ENCODE results near the gene GLB1L3. TPM values are rescaled to one million over a fixed set of nuclear protein-coding genes. Genes with fewer than 3 reads are reported as not detected.

GLB1L3 gene
- total and polyA plus RNA-seq, 2 donors (not counting 3 experiments of a cell fraction or from before 2014, with no cell fraction given), result not detected

DNA sequence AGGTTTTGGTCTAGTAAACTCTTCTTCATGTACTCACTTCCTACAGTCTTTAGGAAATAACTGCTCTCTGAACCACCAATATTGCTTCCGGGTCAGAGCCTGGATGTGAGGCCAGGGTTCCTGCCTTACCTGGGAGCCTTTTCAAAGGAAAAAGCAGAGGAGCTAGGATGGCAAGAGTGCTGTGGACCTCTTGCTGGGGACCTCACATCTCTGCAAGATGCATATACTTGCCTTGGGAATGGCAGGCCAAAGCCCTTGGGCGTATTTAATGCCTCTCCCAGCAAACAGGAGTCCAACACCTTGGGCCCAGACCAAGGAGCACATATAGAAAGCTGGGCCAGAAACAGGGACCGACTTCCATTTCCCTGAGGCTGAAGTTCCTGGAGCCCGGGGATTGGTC is 60.9 kb downstream of the GLB1L3 start:
- H3K4me1 ChIP-seq (ENCODE audit: control insufficient read depth, extremely low read depth, insufficient read depth, low read length), result peaks cover 2% of the 10 kb centered on the region
- no peaks in the 10 kb centered on the region for H4K20me1 ChIP-seq (replicated peaks; ENCODE audit: control insufficient read depth, extremely low read depth, insufficient read depth, low read length)
- no peaks in the 10 kb centered on the region for H3K9me3 ChIP-seq (replicated peaks; ENCODE audit: control insufficient read depth, insufficient read depth, low read length)
- no peak overlapping the region for H2AFZ ChIP-seq (ENCODE audit: low read depth, low read length)
- intact Hi-C loops (cut with micrococcal nuclease) (loop anchor here (10.0 kb wide), 1 partner anchor 302 kb away; no protein-coding TSS in a partner anchor), dilution Hi-C loops (cut with MboI; ENCODE audit: extremely low pct_ligation_motif_present, low sequenced_read_pairs) (no loop called here)
- ChIA-PET POLR2A (no interaction called here), CTCF (no interaction called here)
- H3K79me2 ChIP-seq (ENCODE audit: control insufficient read depth, insufficient read depth, low read length), result no peaks in the 10 kb centered on the region
- no peak overlapping the region for H3K27ac ChIP-seq (ENCODE audit: insufficient read depth, low read depth, low read length)
- TF ChIP-seq MYC (IDR thresholded peaks at IDR 0.05; ENCODE audit: low read depth, low read length) (no peak), FOS (IDR thresholded peaks at IDR 0.05; ENCODE audit: borderline replicate concordance, insufficient read depth, low read length) (no peak), POLR2A (IDR thresholded peaks at IDR 0.05; ENCODE audit: low read depth, low read length) (no peak), JUN (IDR thresholded peaks at IDR 0.05; ENCODE audit: borderline replicate concordance, insufficient read depth, insufficient read length, low read depth) (no peak), POLR2AphosphoS5 (IDR thresholded peaks at IDR 0.05; ENCODE audit: insufficient read depth, low read depth, low read length) (no peak), EZH2 (IDR thresholded peaks at IDR 0.05; ENCODE audit: borderline replicate concordance, low read depth, low read length, severe bottlenecking) (no peak), GATA2 (IDR thresholded peaks at IDR 0.05; ENCODE audit: insufficient read depth, insufficient read length, low read depth, low read length) (no peak)
- TF ChIP-seq, protein P1, sequence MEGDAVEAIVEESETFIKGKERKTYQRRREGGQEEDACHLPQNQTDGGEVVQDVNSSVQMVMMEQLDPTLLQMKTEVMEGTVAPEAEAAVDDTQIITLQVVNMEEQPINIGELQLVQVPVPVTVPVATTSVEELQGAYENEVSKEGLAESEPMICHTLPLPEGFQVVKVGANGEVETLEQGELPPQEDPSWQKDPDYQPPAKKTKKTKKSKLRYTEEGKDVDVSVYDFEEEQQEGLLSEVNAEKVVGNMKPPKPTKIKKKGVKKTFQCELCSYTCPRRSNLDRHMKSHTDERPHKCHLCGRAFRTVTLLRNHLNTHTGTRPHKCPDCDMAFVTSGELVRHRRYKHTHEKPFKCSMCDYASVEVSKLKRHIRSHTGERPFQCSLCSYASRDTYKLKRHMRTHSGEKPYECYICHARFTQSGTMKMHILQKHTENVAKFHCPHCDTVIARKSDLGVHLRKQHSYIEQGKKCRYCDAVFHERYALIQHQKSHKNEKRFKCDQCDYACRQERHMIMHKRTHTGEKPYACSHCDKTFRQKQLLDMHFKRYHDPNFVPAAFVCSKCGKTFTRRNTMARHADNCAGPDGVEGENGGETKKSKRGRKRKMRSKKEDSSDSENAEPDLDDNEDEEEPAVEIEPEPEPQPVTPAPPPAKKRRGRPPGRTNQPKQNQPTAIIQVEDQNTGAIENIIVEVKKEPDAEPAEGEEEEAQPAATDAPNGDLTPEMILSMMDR (IDR thresholded peaks at IDR 0.05; ENCODE audit: extremely low read depth in 1 of 2, insufficient read depth in 1 of 2, low read depth in 1 of 2, low read length in 2 of 2), result no peak
- TF ChIP-seq, protein P2, sequence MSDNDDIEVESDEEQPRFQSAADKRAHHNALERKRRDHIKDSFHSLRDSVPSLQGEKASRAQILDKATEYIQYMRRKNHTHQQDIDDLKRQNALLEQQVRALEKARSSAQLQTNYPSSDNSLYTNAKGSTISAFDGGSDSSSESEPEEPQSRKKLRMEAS (IDR thresholded peaks at IDR 0.05; ENCODE audit: insufficient read depth, insufficient read length), result no peak
- peaks cover 6 to 8% of the 10 kb centered on the region in 2 experiments for H3K27me3 ChIP-seq (ENCODE audit: control insufficient read depth in 2 of 2, insufficient read depth in 2 of 2, low read length in 2 of 2)
- BruUV-seq (replicated peaks), result no TSS peak
- no peaks in the 10 kb centered on the region for H3K9me1 ChIP-seq (replicated peaks; ENCODE audit: control insufficient read depth, extremely low read depth, insufficient read depth, low read length)
- no peak overlapping the region for H3K9ac ChIP-seq (replicated peaks; ENCODE audit: extremely low read depth, insufficient read depth, low read length)
- no peak for FAIRE-seq
- no peaks in the 10 kb centered on the region for H3K36me3 ChIP-seq (ENCODE audit: control insufficient read depth in 2 of 2, extremely low read depth in 1 of 2, insufficient read depth in 2 of 2, low read length in 2 of 2)
- DNase-seq (ENCODE audit: low read depth, low spot score), result no peak
- no peak overlapping the region for H3K4me2 ChIP-seq (ENCODE audit: insufficient read depth, low read length)
- H3K4me3 ChIP-seq (replicated peaks in 1 of 3; ENCODE audit: insufficient read depth in 1 of 3, low read depth in 1 of 3, low read length in 3 of 3), result no peak overlapping the region
